WTC11 (cell line): Measurements from ENCODE around the gene TMEM214. TPM values are rescaled to one million over a fixed set of nuclear protein-coding genes. Genes with fewer than 3 reads are reported as not detected.

Source experiments
- ATAC-seq: fragments of 200-7000 bp; cut with Tn5 transposase; 2 replicates; pipeline ENCODE4 v1.10.0; 2021; ENCODE audit warnings: mild to moderate bottlenecking, moderate library complexity
- CTCF ChIA-PET: fragments of 300-600 bp; sonication (Branson Sonifier 250); formaldehyde crosslinking; loops from one replicate; lab custom pipeline; 2021; ENCODE audit warnings: antibody characterized with exemption; lab: Charles Lee
- POLR2A ChIA-PET: fragments of 350-600 bp; sonication (Branson Sonifier 250); formaldehyde crosslinking; loops from one replicate; lab custom pipeline; 2021; ENCODE audit warnings: antibody characterized with exemption; lab: Charles Lee
- DNase-seq: peaks from one replicate; pipeline ENCODE4 v3.0.0; 2021; ENCODE audit warnings: low spot score
- H3K27ac Mint-ChIP-seq: 2 replicates; pipeline ENCODE4 v1.8.0; 2021; ENCODE audit warnings: mixed read lengths
- H3K27me3 Mint-ChIP-seq: 2 replicates; pipeline ENCODE4 v1.8.0; 2021; ENCODE audit warnings: low read depth, mild to moderate bottlenecking, moderate library complexity, mixed read lengths
- H3K36me3 Mint-ChIP-seq: 2 replicates; pipeline ENCODE4 v1.8.0; 2021; ENCODE audit warnings: mixed read lengths
- H3K4me1 Mint-ChIP-seq: 2 replicates; pipeline ENCODE4 v1.8.0; 2022; ENCODE audit warnings: mixed read lengths
- H3K4me3 Mint-ChIP-seq: 2 replicates; pipeline ENCODE4 v1.8.0; 2021; ENCODE audit warnings: mild to moderate bottlenecking, moderate library complexity, mixed read lengths
- H3K9me3 Mint-ChIP-seq: 2 replicates; pipeline ENCODE4 v1.8.0; 2021; ENCODE audit warnings: mixed read lengths
- CREB1 ChIP-seq: sonication (generic); formaldehyde crosslinking; IDR thresholded peaks from 2 replicates; pipeline ENCODE4 v1.8.0; 2023; ENCODE audit warnings: mild to moderate bottlenecking, missing genetic modification reagents
- ESRRA ChIP-seq: sonication (generic); formaldehyde crosslinking; IDR thresholded peaks from 2 replicates; pipeline ENCODE4 v1.8.1; 2022; ENCODE audit warnings: mild to moderate bottlenecking, missing genetic modification reagents, borderline replicate concordance
- ETV6 ChIP-seq: sonication (generic); formaldehyde crosslinking; IDR thresholded peaks from 2 replicates; pipeline ENCODE4 v1.8.1; 2022; ENCODE audit warnings: mild to moderate bottlenecking, missing genetic modification reagents
- FOXP1 ChIP-seq: sonication (generic); formaldehyde crosslinking; IDR thresholded peaks from 2 replicates; pipeline ENCODE4 v1.8.0; 2022; ENCODE audit warnings: missing genetic modification reagents, mild to moderate bottlenecking, moderate library complexity, borderline replicate concordance
- IRF2 ChIP-seq: sonication (generic); formaldehyde crosslinking; IDR thresholded peaks from 2 replicates; pipeline ENCODE4 v1.8.0; 2022; ENCODE audit warnings: low read depth, missing genetic modification reagents, borderline replicate concordance
- JAZF1 ChIP-seq: fragments of 250-450 bp; sonication (Bioruptor Pico); IDR thresholded peaks from 2 replicates; pipeline ENCODE4 v1.9.0; 2021; ENCODE audit warnings: moderate library complexity, mild to moderate bottlenecking, inconsistent platforms
- MXD4 ChIP-seq: fragments of 250-450 bp; sonication (Bioruptor Pico); IDR thresholded peaks from 2 replicates; pipeline ENCODE4 v1.8.0; 2021; ENCODE audit warnings: mild to moderate bottlenecking, moderate library complexity, borderline replicate concordance
- MYBL2 ChIP-seq: sonication (generic); formaldehyde crosslinking; IDR thresholded peaks from 2 replicates; pipeline ENCODE4 v1.8.1; 2023; ENCODE audit warnings: mild to moderate bottlenecking, moderate library complexity, missing genetic modification reagents
- NFATC4 ChIP-seq: fragments of 250-450 bp; sonication (Bioruptor Pico); IDR thresholded peaks from 2 replicates; pipeline ENCODE4 v1.9.0; 2021; ENCODE audit warnings: mild to moderate bottlenecking
- NFYB ChIP-seq: sonication (generic); formaldehyde crosslinking; conservative IDR thresholded peaks from 2 replicates; pipeline ENCODE4 v1.8.0; 2022; ENCODE audit warnings: low read depth, missing genetic modification reagents
- OVOL2 ChIP-seq: fragments of 250-450 bp; sonication (Bioruptor Pico); IDR thresholded peaks from 2 replicates; pipeline ENCODE4 v1.9.0; 2021; ENCODE audit warnings: mild to moderate bottlenecking, borderline replicate concordance
- SOX15 ChIP-seq: fragments of 250-450 bp; sonication (Bioruptor Pico); IDR thresholded peaks from 2 replicates; pipeline ENCODE4 v1.9.0; 2021; ENCODE audit warnings: mild to moderate bottlenecking
- SP1 ChIP-seq: sonication (generic); formaldehyde crosslinking; conservative IDR thresholded peaks from 2 replicates; pipeline ENCODE4 v1.8.1; 2022; ENCODE audit warnings: missing genetic modification reagents
- ZNF121 ChIP-seq: sonication (generic); formaldehyde crosslinking; IDR thresholded peaks from 2 replicates; pipeline ENCODE4 v1.8.0; 2023; ENCODE audit warnings: missing genetic modification reagents
- ZNF423 ChIP-seq: fragments of 250-450 bp; sonication (Bioruptor Pico); IDR thresholded peaks from 2 replicates; pipeline ENCODE4 v2.1.2; 2022; ENCODE audit warnings: mild to moderate bottlenecking, moderate library complexity
- total RNA-seq: library from RNA; stranded (reverse); gene quantifications from 3 replicates; pipeline ENCODE4 v1.2.3, GENCODE V29; 2021
- TF ChIP-seq, protein P1 (sequence below): fragments of 250-450 bp; sonication (Bioruptor Pico); IDR thresholded peaks from 2 replicates; pipeline ENCODE4 v1.9.0; 2021; ENCODE audit warnings: mild to moderate bottlenecking
- TF ChIP-seq, protein P2 (sequence below): sonication (generic); formaldehyde crosslinking; IDR thresholded peaks from 2 replicates; pipeline ENCODE4 v1.8.0; 2023; ENCODE audit warnings: missing genetic modification reagents, mild to moderate bottlenecking, borderline replicate concordance
- TF ChIP-seq, protein P3 (sequence below): fragments of 250-450 bp; sonication (Bioruptor Pico); conservative IDR thresholded peaks from 2 replicates; pipeline ENCODE4 v1.9.0; 2021; ENCODE audit warnings: mild to moderate bottlenecking
- TF ChIP-seq, protein P4 (sequence below): sonication (generic); formaldehyde crosslinking; IDR thresholded peaks from 2 replicates; pipeline ENCODE4 v1.8.0; 2022; ENCODE audit warnings: mild to moderate bottlenecking, missing genetic modification reagents
- TF ChIP-seq, protein P5 (sequence below): sonication (generic); formaldehyde crosslinking; IDR thresholded peaks from 2 replicates; pipeline ENCODE4 v1.8.1; 2023; ENCODE audit warnings: mild to moderate bottlenecking, missing genetic modification reagents, moderate library complexity

Gene TMEM214
- total RNA-seq, 1 experiment from 2014 or later = 57.1 TPM

DNA sequence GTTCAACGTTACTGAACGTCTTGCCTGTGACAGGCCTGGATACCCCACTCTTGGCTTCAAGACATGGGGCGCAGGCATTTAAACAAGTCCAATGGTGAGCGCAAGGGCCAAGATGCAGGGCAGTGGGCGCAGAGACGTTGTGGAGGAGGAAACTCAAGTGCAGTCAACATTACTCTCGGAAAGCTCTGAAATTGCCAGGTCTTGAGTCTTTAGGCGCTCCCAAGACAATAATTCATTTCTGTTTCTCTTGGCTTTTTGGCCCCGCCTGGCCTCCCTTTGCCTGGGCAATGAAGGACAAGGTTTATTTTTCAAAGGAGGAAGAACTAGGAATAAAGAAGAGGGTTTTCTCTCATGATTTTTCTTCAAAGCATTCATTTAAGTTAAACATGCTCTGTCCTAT, 13.3 kb upstream of the TMEM214 start (continued):
- TF ChIP-seq FOXP1 (CRISPR knock-in tag) = no peak

DNA sequence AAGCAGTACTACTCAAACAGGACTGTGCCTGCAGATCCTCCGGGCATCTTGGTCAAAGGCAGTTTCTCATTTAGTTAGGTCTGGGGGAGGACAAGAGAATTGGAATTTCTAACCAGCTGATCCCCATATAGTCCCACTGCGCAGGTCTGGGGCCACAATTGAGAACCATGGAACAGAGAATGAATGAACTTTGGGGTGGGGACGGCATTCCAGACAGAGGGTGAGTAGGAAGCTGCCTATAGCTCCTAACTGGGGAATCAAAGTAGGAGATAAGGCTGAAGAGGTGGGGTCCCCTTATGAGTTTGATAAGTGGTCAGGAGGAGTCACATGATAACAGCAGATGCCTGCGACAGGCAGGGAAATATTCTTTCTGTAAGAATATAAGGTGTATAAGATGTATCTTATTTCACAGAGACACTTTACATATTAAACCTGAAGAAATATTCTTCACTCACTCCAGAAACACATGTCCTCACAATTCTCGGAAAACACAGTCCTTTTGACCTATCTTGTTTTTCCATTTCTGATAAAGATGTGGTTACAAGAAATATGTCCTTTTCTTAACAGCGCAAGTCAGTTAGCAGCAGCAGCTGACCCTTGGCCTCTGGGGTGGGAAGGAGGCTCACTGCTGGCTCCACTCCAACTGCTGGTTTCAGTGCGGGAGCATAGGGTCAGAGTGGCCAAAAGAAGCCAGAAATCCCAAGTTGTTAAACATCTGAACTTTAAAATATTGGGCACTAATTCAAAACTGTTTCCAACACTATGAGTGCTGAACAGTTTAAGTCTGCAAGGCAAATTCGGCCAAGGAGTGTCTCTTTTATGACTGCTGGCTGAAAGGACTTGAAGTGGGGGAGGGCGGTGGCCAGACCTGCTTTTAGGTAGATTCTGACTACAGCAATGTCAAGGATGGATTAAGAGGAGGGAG, 12.6 kb upstream of the TMEM214 start:
- Mint-ChIP-seq H3K36me3 (no peaks in the 10 kb centered on the region), H3K27ac (no peak overlapping the region), H3K27me3 (no peaks in the 10 kb centered on the region), H3K4me1 (peaks cover 15% of the 10 kb centered on the region), H3K4me3 (no peak overlapping the region), H3K9me3 (no peaks in the 10 kb centered on the region)
- CTCF ChIA-PET = interaction anchor here (1.4 to 6.9 kb wide), 2 partner anchors 38 to 58 kb away, joined by 3 to 596 read pairs; partner anchors contain the start of gene MAPRE3
- DNase-seq (no peak), ATAC-seq (no peak)
- TF ChIP-seq MYBL2 (CRISPR knock-in tag) (no peak), ESRRA (no peak), NFYB (CRISPR knock-in tag) (no peak), CREB1 (CRISPR knock-in tag) (no peak), ZNF121 (CRISPR knock-in tag) (no peak), OVOL2 (CRISPR knock-in tag) (no peak), MXD4 (CRISPR knock-in tag) (no peak), NFATC4 (no peak), ETV6 (CRISPR knock-in tag) (no peak), IRF2 (CRISPR knock-in tag) (no peak), SP1 (no peak), JAZF1 (CRISPR knock-in tag) (no peak), ZNF423 (CRISPR knock-in tag) (no peak), SOX15 (CRISPR knock-in tag) (no peak)
- TF ChIP-seq, protein P1, sequence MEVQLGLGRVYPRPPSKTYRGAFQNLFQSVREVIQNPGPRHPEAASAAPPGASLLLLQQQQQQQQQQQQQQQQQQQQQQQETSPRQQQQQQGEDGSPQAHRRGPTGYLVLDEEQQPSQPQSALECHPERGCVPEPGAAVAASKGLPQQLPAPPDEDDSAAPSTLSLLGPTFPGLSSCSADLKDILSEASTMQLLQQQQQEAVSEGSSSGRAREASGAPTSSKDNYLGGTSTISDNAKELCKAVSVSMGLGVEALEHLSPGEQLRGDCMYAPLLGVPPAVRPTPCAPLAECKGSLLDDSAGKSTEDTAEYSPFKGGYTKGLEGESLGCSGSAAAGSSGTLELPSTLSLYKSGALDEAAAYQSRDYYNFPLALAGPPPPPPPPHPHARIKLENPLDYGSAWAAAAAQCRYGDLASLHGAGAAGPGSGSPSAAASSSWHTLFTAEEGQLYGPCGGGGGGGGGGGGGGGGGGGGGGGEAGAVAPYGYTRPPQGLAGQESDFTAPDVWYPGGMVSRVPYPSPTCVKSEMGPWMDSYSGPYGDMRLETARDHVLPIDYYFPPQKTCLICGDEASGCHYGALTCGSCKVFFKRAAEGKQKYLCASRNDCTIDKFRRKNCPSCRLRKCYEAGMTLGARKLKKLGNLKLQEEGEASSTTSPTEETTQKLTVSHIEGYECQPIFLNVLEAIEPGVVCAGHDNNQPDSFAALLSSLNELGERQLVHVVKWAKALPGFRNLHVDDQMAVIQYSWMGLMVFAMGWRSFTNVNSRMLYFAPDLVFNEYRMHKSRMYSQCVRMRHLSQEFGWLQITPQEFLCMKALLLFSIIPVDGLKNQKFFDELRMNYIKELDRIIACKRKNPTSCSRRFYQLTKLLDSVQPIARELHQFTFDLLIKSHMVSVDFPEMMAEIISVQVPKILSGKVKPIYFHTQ (CRISPR knock-in tag) = no peak
- TF ChIP-seq, protein P2, sequence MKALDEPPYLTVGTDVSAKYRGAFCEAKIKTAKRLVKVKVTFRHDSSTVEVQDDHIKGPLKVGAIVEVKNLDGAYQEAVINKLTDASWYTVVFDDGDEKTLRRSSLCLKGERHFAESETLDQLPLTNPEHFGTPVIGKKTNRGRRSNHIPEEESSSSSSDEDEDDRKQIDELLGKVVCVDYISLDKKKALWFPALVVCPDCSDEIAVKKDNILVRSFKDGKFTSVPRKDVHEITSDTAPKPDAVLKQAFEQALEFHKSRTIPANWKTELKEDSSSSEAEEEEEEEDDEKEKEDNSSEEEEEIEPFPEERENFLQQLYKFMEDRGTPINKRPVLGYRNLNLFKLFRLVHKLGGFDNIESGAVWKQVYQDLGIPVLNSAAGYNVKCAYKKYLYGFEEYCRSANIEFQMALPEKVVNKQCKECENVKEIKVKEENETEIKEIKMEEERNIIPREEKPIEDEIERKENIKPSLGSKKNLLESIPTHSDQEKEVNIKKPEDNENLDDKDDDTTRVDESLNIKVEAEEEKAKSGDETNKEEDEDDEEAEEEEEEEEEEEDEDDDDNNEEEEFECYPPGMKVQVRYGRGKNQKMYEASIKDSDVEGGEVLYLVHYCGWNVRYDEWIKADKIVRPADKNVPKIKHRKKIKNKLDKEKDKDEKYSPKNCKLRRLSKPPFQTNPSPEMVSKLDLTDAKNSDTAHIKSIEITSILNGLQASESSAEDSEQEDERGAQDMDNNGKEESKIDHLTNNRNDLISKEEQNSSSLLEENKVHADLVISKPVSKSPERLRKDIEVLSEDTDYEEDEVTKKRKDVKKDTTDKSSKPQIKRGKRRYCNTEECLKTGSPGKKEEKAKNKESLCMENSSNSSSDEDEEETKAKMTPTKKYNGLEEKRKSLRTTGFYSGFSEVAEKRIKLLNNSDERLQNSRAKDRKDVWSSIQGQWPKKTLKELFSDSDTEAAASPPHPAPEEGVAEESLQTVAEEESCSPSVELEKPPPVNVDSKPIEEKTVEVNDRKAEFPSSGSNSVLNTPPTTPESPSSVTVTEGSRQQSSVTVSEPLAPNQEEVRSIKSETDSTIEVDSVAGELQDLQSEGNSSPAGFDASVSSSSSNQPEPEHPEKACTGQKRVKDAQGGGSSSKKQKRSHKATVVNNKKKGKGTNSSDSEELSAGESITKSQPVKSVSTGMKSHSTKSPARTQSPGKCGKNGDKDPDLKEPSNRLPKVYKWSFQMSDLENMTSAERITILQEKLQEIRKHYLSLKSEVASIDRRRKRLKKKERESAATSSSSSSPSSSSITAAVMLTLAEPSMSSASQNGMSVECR (CRISPR knock-in tag) = no peak
- TF ChIP-seq, protein P3, sequence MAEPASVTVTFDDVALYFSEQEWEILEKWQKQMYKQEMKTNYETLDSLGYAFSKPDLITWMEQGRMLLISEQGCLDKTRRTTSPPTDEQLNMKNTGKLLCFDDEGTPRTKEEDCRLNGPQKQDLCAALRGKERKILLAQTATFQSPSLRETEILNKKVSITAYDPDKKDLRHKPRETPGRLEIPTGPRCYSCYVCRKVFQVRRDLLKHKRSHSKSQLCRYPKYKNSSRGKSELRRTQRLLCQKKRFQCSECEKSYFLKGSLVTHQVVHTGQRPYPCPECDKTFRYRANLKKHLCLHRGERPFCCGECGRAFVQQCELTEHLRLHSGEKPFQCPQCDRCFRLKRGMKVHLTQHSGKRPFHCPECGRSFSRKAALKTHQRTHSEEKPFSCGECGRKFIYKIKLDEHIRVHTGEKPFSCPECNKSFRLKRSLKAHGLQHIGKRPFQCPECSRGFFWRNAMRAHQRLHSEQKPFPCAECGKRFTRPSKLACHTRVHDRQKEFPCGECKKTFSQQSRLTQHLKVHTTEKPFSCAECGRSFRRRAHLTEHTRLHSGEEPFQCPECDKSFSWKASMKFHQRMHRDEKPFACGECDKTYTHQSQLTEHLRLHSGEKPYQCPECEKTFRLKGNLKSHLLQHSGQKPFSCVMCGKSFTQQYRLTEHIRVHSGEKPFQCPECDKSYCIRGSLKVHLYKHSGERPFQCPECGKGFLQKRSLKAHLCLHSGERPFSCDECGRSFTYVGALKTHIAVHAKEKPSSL (CRISPR knock-in tag) = no peak
- TF ChIP-seq, protein P4, sequence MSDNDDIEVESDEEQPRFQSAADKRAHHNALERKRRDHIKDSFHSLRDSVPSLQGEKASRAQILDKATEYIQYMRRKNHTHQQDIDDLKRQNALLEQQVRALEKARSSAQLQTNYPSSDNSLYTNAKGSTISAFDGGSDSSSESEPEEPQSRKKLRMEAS (CRISPR knock-in tag) = no peak
- TF ChIP-seq, protein P5, sequence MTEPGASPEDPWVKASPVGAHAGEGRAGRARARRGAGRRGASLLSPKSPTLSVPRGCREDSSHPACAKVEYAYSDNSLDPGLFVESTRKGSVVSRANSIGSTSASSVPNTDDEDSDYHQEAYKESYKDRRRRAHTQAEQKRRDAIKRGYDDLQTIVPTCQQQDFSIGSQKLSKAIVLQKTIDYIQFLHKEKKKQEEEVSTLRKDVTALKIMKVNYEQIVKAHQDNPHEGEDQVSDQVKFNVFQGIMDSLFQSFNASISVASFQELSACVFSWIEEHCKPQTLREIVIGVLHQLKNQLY = no peak
- POLR2A ChIA-PET = no interaction called here
